Stimulated activated memory B cell treated with anti-CD40 and anti-IgM and Interleukin-4, amounts not matched to agents 10 μg/mL and 1 μg/mL and 100 μg/mL, for 72 hours (primary cell): Measurements from ENCODE around the gene RNASE8.
A peak's percentile ranks its signal among the peaks of the same experiment; 100 is the strongest.

Source experiments
- ATAC-seq: fragments of 150-1000 bp; cut with Tn5 transposase; 2 replicates; pipeline ENCODE4 v1.10.0; 2021
- H3K27ac Mint-ChIP-seq: one replicate; pipeline ENCODE4 v1.8.0; 2022; ENCODE audit warnings: mild to moderate bottlenecking, mixed read lengths
- H3K27me3 Mint-ChIP-seq: one replicate; pipeline ENCODE4 v1.8.0; 2022; ENCODE audit warnings: mixed read lengths
- H3K36me3 Mint-ChIP-seq: one replicate; pipeline ENCODE4 v1.8.0; 2022; ENCODE audit warnings: mixed read lengths
- H3K4me1 Mint-ChIP-seq: one replicate; pipeline ENCODE4 v1.8.0; 2022; ENCODE audit warnings: mixed read lengths
- H3K4me3 Mint-ChIP-seq: one replicate; pipeline ENCODE4 v1.8.0; 2022; ENCODE audit warnings: mild to moderate bottlenecking, moderate library complexity, mixed read lengths
- H3K9me3 Mint-ChIP-seq: one replicate; pipeline ENCODE4 v1.8.0; 2022; ENCODE audit warnings: mixed read lengths

Gene RNASE8

GRCh38 chr14:21096978-21097635 lies 39.5 kb downstream of the RNASE8 start:
- H3K4me3 Mint-ChIP-seq: peak overlapping the region; percentile 74
- ATAC-seq: no peak
- no peaks in the 10 kb centered on the region for H3K9me3 Mint-ChIP-seq
- peaks cover 21% of the 10 kb centered on the region for H3K4me1 Mint-ChIP-seq
- H3K36me3 Mint-ChIP-seq: no peaks in the 10 kb centered on the region
- H3K27ac Mint-ChIP-seq: peak overlapping the region; percentile 68
- peaks cover 25% of the 10 kb centered on the region for H3K27me3 Mint-ChIP-seq

- no peaks in the 10 kb centered on the region for H3K36me3 Mint-ChIP-seq
- H3K4me3 Mint-ChIP-seq: peak overlapping the region; percentile 74
- H3K4me1 Mint-ChIP-seq: peaks cover 21% of the 10 kb centered on the region
- peak; percentile 59 for ATAC-seq
- peak overlapping the region; percentile 68 for H3K27ac Mint-ChIP-seq
- peaks cover 26% of the 10 kb centered on the region for H3K27me3 Mint-ChIP-seq
- no peaks in the 10 kb centered on the region for H3K9me3 Mint-ChIP-seq
Observed at GRCh38 chr14:21097636-21098075, 40.0 kb downstream of the RNASE8 start.

- H3K27ac Mint-ChIP-seq: peak within 1 kb of the TSS; percentile 68
- no peaks in the 10 kb centered on the region for H3K9me3 Mint-ChIP-seq
- peak; percentile 66 for ATAC-seq
- peaks cover 20% of the 10 kb centered on the region for H3K27me3 Mint-ChIP-seq
- H3K4me1 Mint-ChIP-seq: peaks cover 19% of the 10 kb centered on the region
- H3K4me3 Mint-ChIP-seq: peak within 1 kb of the TSS; percentile 74
- no peaks in the 10 kb centered on the region for H3K36me3 Mint-ChIP-seq
Observed at GRCh38 chr14:21098076-21098891, 40.7 kb downstream of the RNASE8 start, which contains the start of gene ZNF219. ZNF219 (minus strand) TSS chr14:21098655; CDS start chr14:21093591, 5,064 bp downstream.

- no peak for ATAC-seq
- no peaks in the 10 kb centered on the region for H3K9me3 Mint-ChIP-seq
- peak overlapping the region; percentile 64 for H3K4me3 Mint-ChIP-seq
- peaks cover 23% of the 10 kb centered on the region for H3K4me1 Mint-ChIP-seq
- no peaks in the 10 kb centered on the region for H3K36me3 Mint-ChIP-seq
- H3K27ac Mint-ChIP-seq: peak overlapping the region; percentile 55
- H3K27me3 Mint-ChIP-seq: peaks cover 19% of the 10 kb centered on the region
Observed at GRCh38 chr14:21098892-21099595, 41.4 kb downstream of the RNASE8 start.

- ATAC-seq: no peak
- Mint-ChIP-seq H3K4me3 (peak overlapping the region; percentile 64), H3K36me3 (no peaks in the 10 kb centered on the region), H3K27ac (no peak overlapping the region), H3K9me3 (no peaks in the 10 kb centered on the region), H3K27me3 (peaks cover 19% of the 10 kb centered on the region), H3K4me1 (peaks cover 26% of the 10 kb centered on the region)
Observed at GRCh38 chr14:21099596-21099985, 42.0 kb downstream of the RNASE8 start.

GRCh38 chr14:21100931-21101330 lies 43.3 kb downstream of the RNASE8 start, which contains the start of gene TMEM253:
TMEM253 (plus strand) TSS chr14:21101066; CDS start chr14:21101344, 278 bp downstream.
- Mint-ChIP-seq H3K4me1 (peaks cover 29% of the 10 kb centered on the region), H3K27ac (no peak within 1 kb of the TSS), H3K9me3 (no peaks in the 10 kb centered on the region), H3K4me3 (no peak within 1 kb of the TSS), H3K27me3 (peaks cover 19% of the 10 kb centered on the region), H3K36me3 (no peaks in the 10 kb centered on the region)
- no peak for ATAC-seq

GRCh38 chr14:21101802-21102413 lies 44.3 kb downstream of the RNASE8 start:
- no peak overlapping the region for H3K27ac Mint-ChIP-seq
- no peak for ATAC-seq
- H3K27me3 Mint-ChIP-seq: peaks cover 19% of the 10 kb centered on the region
- no peaks in the 10 kb centered on the region for H3K36me3 Mint-ChIP-seq
- no peaks in the 10 kb centered on the region for H3K9me3 Mint-ChIP-seq
- no peak overlapping the region for H3K4me3 Mint-ChIP-seq
- H3K4me1 Mint-ChIP-seq: peaks cover 35% of the 10 kb centered on the region

- Mint-ChIP-seq H3K27me3 (peaks cover 19% of the 10 kb centered on the region), H3K27ac (peak overlapping the region; percentile 76), H3K4me1 (peaks cover 37% of the 10 kb centered on the region), H3K4me3 (peak overlapping the region; percentile 74), H3K9me3 (no peaks in the 10 kb centered on the region), H3K36me3 (no peaks in the 10 kb centered on the region)
- no peak for ATAC-seq
Observed at GRCh38 chr14:21102521-21103410, 45.1 kb downstream of the RNASE8 start.

- Mint-ChIP-seq H3K4me1 (peaks cover 37% of the 10 kb centered on the region), H3K27me3 (peaks cover 19% of the 10 kb centered on the region), H3K27ac (peak overlapping the region; percentile 76), H3K4me3 (peak overlapping the region; percentile 74), H3K9me3 (no peaks in the 10 kb centered on the region), H3K36me3 (no peaks in the 10 kb centered on the region)
- ATAC-seq: no peak
Observed at GRCh38 chr14:21103411-21103709, 45.7 kb downstream of the RNASE8 start.

GRCh38 chr14:21103710-21104447 lies 46.3 kb downstream of the RNASE8 start:
- no peaks in the 10 kb centered on the region for H3K9me3 Mint-ChIP-seq
- H3K4me1 Mint-ChIP-seq: peaks cover 35% of the 10 kb centered on the region
- peak; percentile 96 for ATAC-seq
- H3K27me3 Mint-ChIP-seq: peaks cover 19% of the 10 kb centered on the region
- peak overlapping the region; percentile 74 for H3K4me3 Mint-ChIP-seq
- no peaks in the 10 kb centered on the region for H3K36me3 Mint-ChIP-seq
- H3K27ac Mint-ChIP-seq: peak overlapping the region; percentile 76

GRCh38 chr14:21104448-21105060 lies 46.9 kb downstream of the RNASE8 start:
- peaks cover 30% of the 10 kb centered on the region for H3K4me1 Mint-ChIP-seq
- peak; percentile 74 for ATAC-seq
- no peaks in the 10 kb centered on the region for H3K36me3 Mint-ChIP-seq

GRCh38 chr14:21105095-21105494 lies 47.5 kb downstream of the RNASE8 start:
- H3K9me3 Mint-ChIP-seq: no peaks in the 10 kb centered on the region
- H3K27me3 Mint-ChIP-seq: peaks cover 19% of the 10 kb centered on the region
- ATAC-seq: no peak
- H3K27ac Mint-ChIP-seq: peak overlapping the region; percentile 76
- peaks cover 34% of the 10 kb centered on the region for H3K4me1 Mint-ChIP-seq
- H3K36me3 Mint-ChIP-seq: no peaks in the 10 kb centered on the region
- H3K4me3 Mint-ChIP-seq: no peak overlapping the region

More at GRCh38 chr14:21104448-21105060, 46.9 kb downstream of the RNASE8 start:
- Mint-ChIP-seq H3K27me3 (peaks cover 19% of the 10 kb centered on the region), H3K4me3 (peak overlapping the region; percentile 74), H3K27ac (peak overlapping the region; percentile 76), H3K9me3 (no peaks in the 10 kb centered on the region)

GRCh38 chr14:21106176-21106497 lies 48.5 kb downstream of the RNASE8 start:
- H3K4me1 Mint-ChIP-seq: peaks cover 35% of the 10 kb centered on the region
- no peak overlapping the region for H3K4me3 Mint-ChIP-seq
- no peaks in the 10 kb centered on the region for H3K9me3 Mint-ChIP-seq
- H3K27ac Mint-ChIP-seq: peak overlapping the region; percentile 61
- H3K36me3 Mint-ChIP-seq: no peaks in the 10 kb centered on the region
- peaks cover 9% of the 10 kb centered on the region for H3K27me3 Mint-ChIP-seq
- ATAC-seq: no peak
